Thyroid gland (tissue), 4 donors: ENCODE results near the gene PCDHB12. TPM values are rescaled to one million over a fixed set of nuclear protein-coding genes. Genes with fewer than 3 reads are reported as not detected.
"Not testable (repeated sequence)": the region's sequence is repeated elsewhere in the genome, so short reads cannot be mapped to it uniquely, and the experiment has no call there.

Experiments
- DNase-seq, 2 donors: peaks; one replicate each; pipeline ENCODE4 v3.0.0-alpha.2; 2019
- H3K27ac ChIP-seq, 3 donors: fragments of 200-600 bp; sonication (generic); 1 replicate in 2 of 3; 2 replicates in 1 of 3; pipeline ENCODE4 v1.5.1; 2016 to 2019; ENCODE audit warnings: mild to moderate bottlenecking in 1 of 3, moderate library complexity in 1 of 3
- H3K27me3 ChIP-seq: fragments of 200-600 bp; sonication (generic); one replicate; pipeline ENCODE4 v1.5.1; 2019
- H3K36me3 ChIP-seq, 2 donors: fragments of 200-600 bp; sonication (generic); one replicate each; pipeline ENCODE4 v1.5.1; 2016 to 2019
- H3K4me1 ChIP-seq, 2 donors: fragments of 200-600 bp; sonication (generic); one replicate each; pipeline ENCODE4 v1.5.1; 2017 to 2019
- H3K4me3 ChIP-seq, 3 donors: fragments of 200-600 bp; sonication (generic); replicated peaks in 1 of 3; 1 replicate in 2 of 3; 2 replicates in 1 of 3; pipeline ENCODE4 v1.5.1; 2016; ENCODE audit warnings: mild to moderate bottlenecking in 1 of 3
- H3K9me3 ChIP-seq: fragments of 200-600 bp; sonication (generic); one replicate; pipeline ENCODE4 v1.5.1; 2017
- POLR2A ChIP-seq, 2 donors: fragments of 450-650 bp; IDR thresholded peaks; one replicate each; pipeline ENCODE4 v1.6.1; 2017; ENCODE audit warnings: antibody characterized with exemption in 2 of 2, mild to moderate bottlenecking in 2 of 2, moderate library complexity in 1 of 2
- WGBS, 2 donors: methylation state at CpG; one replicate each; pipeline ENCODE4 v1.1.5; 2017; 5-methylcytosine and 5-hydroxymethylcytosine counted together
- intact Hi-C: fragments of 100-400 bp; cut with DNase I; formaldehyde crosslinking; loops from one replicate; pipeline ENCODE4 v1.15.1; 2023
- total RNA-seq, 4 donors: library from RNA; depleted of rRNA; stranded (reverse); fragments of >200 nt; gene quantifications; one replicate each; pipeline ENCODE4 v1.2.3, GENCODE V29; 2016
- TF ChIP-seq, protein P1 (sequence below), 6 experiments: fragments of 200-600 bp in 3 of 6; fragments of 450-650 bp in 3 of 6; sonication (generic) in 3 of 6; IDR thresholded peaks; one replicate each; pipeline ENCODE4 v1.5.1; 2016 to 2019; ENCODE audit warnings: antibody characterized with exemption in 6 of 6, mild to moderate bottlenecking in 2 of 6, inconsistent platforms in 1 of 6, moderate library complexity in 1 of 6

The PCDHB12 gene
- total RNA-seq: 1 to 10 TPM; 1.1 to 3.6 (median 2.4) TPM

GRCh38 chr5:141208478-141208877 lies at the start of gene PCDHB12:
Gene PCDHB12, plus strand, starts transcription at chr5:141208719. Its CDS starts 189 bp downstream, at chr5:141208908.
- Histone ChIP-seq H3K27me3 (no peaks in the 10 kb centered on the region), H3K9me3 (no peaks in the 10 kb centered on the region), H3K4me3 (no peak within 1 kb of the TSS), H3K27ac (no peak within 1 kb of the TSS), H3K36me3 (no peaks in the 10 kb centered on the region), H3K4me1 (no peaks in the 10 kb centered on the region)
- 18 to 28% methylated on average over 11 of the region's 11 CpGs for WGBS, 2 donors
- intact Hi-C loops: no loop called here
- no peak for DNase-seq
- TF ChIP-seq, protein P1, sequence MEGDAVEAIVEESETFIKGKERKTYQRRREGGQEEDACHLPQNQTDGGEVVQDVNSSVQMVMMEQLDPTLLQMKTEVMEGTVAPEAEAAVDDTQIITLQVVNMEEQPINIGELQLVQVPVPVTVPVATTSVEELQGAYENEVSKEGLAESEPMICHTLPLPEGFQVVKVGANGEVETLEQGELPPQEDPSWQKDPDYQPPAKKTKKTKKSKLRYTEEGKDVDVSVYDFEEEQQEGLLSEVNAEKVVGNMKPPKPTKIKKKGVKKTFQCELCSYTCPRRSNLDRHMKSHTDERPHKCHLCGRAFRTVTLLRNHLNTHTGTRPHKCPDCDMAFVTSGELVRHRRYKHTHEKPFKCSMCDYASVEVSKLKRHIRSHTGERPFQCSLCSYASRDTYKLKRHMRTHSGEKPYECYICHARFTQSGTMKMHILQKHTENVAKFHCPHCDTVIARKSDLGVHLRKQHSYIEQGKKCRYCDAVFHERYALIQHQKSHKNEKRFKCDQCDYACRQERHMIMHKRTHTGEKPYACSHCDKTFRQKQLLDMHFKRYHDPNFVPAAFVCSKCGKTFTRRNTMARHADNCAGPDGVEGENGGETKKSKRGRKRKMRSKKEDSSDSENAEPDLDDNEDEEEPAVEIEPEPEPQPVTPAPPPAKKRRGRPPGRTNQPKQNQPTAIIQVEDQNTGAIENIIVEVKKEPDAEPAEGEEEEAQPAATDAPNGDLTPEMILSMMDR (IDR thresholded peaks at IDR 0.05): peak in 1 of 6 experiments; percentile 10
- TF ChIP-seq POLR2A (IDR thresholded peaks at IDR 0.05): no peak

DNA sequence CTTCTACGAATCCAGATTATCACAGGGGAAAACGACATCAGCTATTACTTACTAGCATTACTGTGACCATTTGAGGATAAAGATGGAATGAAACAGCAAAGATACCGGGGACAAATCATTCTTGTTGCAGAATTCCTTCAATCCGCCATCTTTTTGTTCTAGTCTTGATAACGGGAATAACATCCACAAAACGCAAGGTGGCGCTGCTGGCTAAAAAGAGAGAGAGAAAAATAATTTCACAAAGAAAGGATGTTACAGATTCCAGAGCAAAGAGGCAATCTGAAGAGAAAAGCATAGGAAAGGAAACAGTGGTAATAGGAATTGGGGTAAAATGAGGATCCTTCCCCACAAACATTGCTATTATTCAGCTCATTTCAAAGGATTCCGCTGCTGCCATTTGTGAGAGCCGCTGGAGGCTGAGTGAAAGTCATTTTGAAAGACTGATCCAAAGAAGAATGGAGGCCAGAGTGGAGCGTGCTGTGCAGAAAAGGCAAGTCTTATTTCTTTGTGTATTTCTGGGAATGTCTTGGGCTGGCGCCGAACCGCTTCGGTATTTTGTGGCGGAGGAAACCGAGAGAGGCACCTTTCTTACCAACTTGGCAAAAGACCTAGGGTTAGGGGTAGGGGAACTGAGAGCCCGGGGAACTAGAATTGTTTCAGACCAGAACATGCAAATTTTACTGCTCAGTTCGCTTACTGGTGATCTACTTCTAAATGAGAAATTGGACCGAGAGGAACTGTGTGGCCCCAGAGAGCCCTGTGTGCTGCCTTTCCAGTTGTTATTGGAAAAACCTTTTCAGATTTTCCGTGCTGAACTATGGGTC lies 35.9 kb upstream of the PCDHB12 start, which contains the start of gene PCDHB7:
PCDHB7 (plus strand) TSS at position 264 of the 824 bp plus-strand sequence; CDS start at position 456, 192 bp downstream.
- Histone ChIP-seq H3K4me3 (no peak within 1 kb of the TSS), H3K27me3 (no peaks in the 10 kb centered on the region), H3K9me3 (no peaks in the 10 kb centered on the region), H3K36me3 (no peaks in the 10 kb centered on the region), H3K4me1 (no peaks in the 10 kb centered on the region), H3K27ac (no peak within 1 kb of the TSS)
- DNase-seq: peak; percentile 4 to 23
- WGBS, 2 donors: 21 to 43% methylated on average over 20 of the region's 20 CpGs
- intact Hi-C loops: no loop called here
- TF ChIP-seq, protein P1 (IDR thresholded peaks at IDR 0.05): peak in 2 of 6 experiments; percentile 21 to 38
- no peak for TF ChIP-seq POLR2A (IDR thresholded peaks at IDR 0.05)

DNA sequence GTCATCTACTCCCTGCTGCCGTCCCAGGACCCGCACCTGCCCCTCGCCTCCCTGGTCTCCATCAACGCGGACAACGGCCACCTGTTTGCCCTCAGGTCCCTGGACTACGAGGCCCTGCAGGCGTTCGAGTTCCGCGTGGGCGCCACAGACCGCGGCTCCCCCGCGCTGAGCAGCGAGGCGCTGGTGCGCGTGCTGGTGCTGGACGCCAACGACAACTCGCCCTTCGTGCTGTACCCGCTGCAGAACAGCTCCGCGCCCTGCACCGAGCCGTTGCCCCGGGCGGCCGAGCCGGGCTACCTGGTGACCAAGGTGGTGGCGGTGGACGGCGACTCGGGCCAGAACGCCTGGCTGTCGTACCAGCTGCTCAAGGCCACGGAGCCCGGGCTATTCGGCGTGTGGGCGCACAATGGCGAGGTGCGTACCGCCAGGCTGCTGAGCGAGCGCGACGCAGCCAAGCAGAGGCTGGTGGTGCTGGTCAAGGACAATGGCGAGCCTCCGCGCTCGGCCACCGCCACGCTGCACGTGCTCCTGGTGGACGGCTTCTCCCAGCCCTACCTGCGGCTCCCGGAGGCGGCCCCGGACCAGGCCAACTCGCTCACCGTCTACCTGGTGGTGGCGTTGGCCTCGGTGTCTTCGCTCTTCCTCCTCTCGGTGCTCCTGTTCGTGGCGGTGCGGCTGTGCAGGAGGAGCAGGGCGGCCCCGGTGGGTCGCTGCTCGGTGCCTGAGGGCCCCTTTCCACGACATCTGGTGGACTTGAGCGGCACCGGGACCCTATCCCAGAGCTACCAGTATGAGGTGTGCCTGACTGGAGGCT lies 34.0 kb upstream of the PCDHB12 start:
- H3K27ac ChIP-seq, DNase-seq, intact Hi-C loops, H3K9me3 ChIP-seq, H3K4me1 ChIP-seq, H3K4me3 ChIP-seq, H3K27me3 ChIP-seq, H3K36me3 ChIP-seq: not testable (repeated sequence)
- 30 to 65% methylated on average over 55 to 76 of the region's 79 CpGs for WGBS, 2 donors

DNA sequence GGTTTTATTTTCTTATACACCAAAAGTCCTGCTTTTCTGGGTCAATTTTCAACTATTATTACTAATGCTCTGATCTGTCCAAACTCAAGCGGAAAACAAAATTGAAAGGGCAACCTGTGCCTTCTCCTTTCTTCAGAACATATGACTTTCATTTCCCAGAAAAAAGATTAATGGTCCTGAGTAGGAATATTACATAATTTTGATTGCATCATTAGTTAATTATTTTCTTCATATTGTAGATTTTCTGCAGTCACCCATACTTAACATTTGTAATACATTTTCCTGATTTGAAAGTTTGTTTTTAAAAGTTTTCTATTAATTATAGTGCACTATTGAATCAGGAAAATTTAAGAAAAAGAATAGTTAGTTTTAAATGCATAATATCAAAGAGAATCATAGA lies 32.6 kb upstream of the PCDHB12 start:
- DNase-seq: no peak
- intact Hi-C loops: no loop called here
- H3K27ac ChIP-seq: no peak overlapping the region
- H3K27me3 ChIP-seq: no peaks in the 10 kb centered on the region
- no peaks in the 10 kb centered on the region for H3K36me3 ChIP-seq
- H3K4me3 ChIP-seq: no peak overlapping the region
- TF ChIP-seq POLR2A (IDR thresholded peaks at IDR 0.05): no peak
- TF ChIP-seq, protein P1 (IDR thresholded peaks at IDR 0.05): no peak
- no peaks in the 10 kb centered on the region for H3K9me3 ChIP-seq
- no peaks in the 10 kb centered on the region for H3K4me1 ChIP-seq
- WGBS, 2 donors: 44 to 66% methylated on average over 1 of the region's 1 CpG

GRCh38 chr5:141177577-141178191 lies 30.8 kb upstream of the PCDHB12 start, which contains the start of gene PCDHB8:
Gene PCDHB8, plus strand, starts transcription at chr5:141177790. Its CDS starts 245 bp downstream, at chr5:141178035.
- H3K4me1 ChIP-seq, H3K27ac ChIP-seq, H3K4me3 ChIP-seq, H3K36me3 ChIP-seq, intact Hi-C loops, DNase-seq, H3K9me3 ChIP-seq, H3K27me3 ChIP-seq: not testable (repeated sequence)
- WGBS, 2 donors: 24 to 49% methylated on average over 14 to 17 of the region's 18 CpGs

GRCh38 chr5:141179371-141179770 lies 29.1 kb upstream of the PCDHB12 start:
- H3K27me3 ChIP-seq, H3K4me1 ChIP-seq, DNase-seq, H3K36me3 ChIP-seq, H3K4me3 ChIP-seq, H3K9me3 ChIP-seq, intact Hi-C loops, H3K27ac ChIP-seq: not testable (repeated sequence)
- WGBS, 2 donors: 27 to 67% methylated on average over 35 of the region's 39 CpGs

GRCh38 chr5:141179876-141180275 lies 28.6 kb upstream of the PCDHB12 start:
- H3K4me1 ChIP-seq, DNase-seq, H3K27me3 ChIP-seq, H3K4me3 ChIP-seq, H3K36me3 ChIP-seq, H3K27ac ChIP-seq, intact Hi-C loops, H3K9me3 ChIP-seq: not testable (repeated sequence)
- WGBS, 2 donors: 28 to 66% methylated on average over 5 to 14 of the region's 32 CpGs
